Measurements from ENCODE around the gene PTGFR. TPM values are rescaled to one million over a fixed set of nuclear protein-coding genes. Genes with fewer than 3 reads are reported as not detected.

PTGFR gene
- total and polyA plus RNA-seq, 10 of the 15 experiments (the other 5 are each of a cell fraction or from before 2014, with no cell fraction given), result not detected

DNA sequence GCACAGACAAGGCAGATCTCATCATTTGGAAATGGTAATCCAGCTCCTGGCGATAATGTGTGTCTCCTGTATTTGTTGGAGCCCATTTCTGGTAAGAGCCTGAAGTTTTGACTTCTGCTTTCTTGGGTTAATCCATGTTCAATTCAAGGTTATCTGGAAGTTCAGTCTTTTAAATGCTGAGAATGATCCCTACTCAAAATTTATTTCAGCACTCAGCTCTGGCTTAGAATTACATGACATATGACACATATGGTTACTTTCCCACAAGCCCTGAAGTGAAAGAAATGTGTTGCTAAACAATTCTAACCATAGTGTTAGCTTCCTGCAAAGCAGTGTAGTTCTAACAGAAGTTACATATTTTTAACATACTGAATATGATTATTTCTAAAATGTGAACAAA, 2.7 kb downstream of the PTGFR start:
- ChIA-PET CTCF (no interaction called here), POLR2A (no interaction called here), SMC1A (ENCODE audit: uncharacterized antibody, unreplicated experiment) (no interaction called here), RAD21 (ENCODE audit: unreplicated experiment) (no interaction called here)
- in situ Hi-C loops (cut with MboI), result no loop called here
- DNase-seq (ENCODE audit: low read depth, low spot score) (no peak), ATAC-seq (no peak), FAIRE-seq (no peak)
- intact Hi-C loops (cut with micrococcal nuclease; ENCODE audit: unreplicated experiment), result no loop called here
- no peaks in the 10 kb centered on the region for H3K9me3 ChIP-seq (replicated peaks; ENCODE audit: control insufficient read depth, insufficient read depth, low read length)
- no peaks in the 10 kb centered on the region for H3K36me3 ChIP-seq (ENCODE audit: control insufficient read depth in 2 of 2, insufficient read depth in 2 of 2, low read length in 1 of 2)
- H3K79me2 ChIP-seq (ENCODE audit: control insufficient read depth, insufficient read depth, low read length), result no peaks in the 10 kb centered on the region
- TF ChIP-seq ETV6 (conservative IDR thresholded peaks at IDR 0.05 in 1 of 2, IDR thresholded peaks at IDR 0.05 in 1 of 2; ENCODE audit: borderline replicate concordance in 1 of 2, low read depth in 1 of 2) (no peak), SMARCA5 (IDR thresholded peaks at IDR 0.05) (no peak), PBX3 (IDR thresholded peaks at IDR 0.05; ENCODE audit: insufficient replicate concordance, low read depth, low read length) (no peak), HDAC6 (IDR thresholded peaks at IDR 0.05; ENCODE audit: unreplicated experiment) (no peak), BACH1 (IDR thresholded peaks at IDR 0.05; ENCODE audit: borderline replicate concordance) (no peak), IKZF1 (conservative IDR thresholded peaks at IDR 0.05) (no peak), JUND (IDR thresholded peaks at IDR 0.05; ENCODE audit: low read depth, low read length) (no peak), E2F8 (IDR thresholded peaks at IDR 0.05; ENCODE audit: low read depth, partially characterized antibody) (no peak)
- TF ChIP-seq, protein P1, sequence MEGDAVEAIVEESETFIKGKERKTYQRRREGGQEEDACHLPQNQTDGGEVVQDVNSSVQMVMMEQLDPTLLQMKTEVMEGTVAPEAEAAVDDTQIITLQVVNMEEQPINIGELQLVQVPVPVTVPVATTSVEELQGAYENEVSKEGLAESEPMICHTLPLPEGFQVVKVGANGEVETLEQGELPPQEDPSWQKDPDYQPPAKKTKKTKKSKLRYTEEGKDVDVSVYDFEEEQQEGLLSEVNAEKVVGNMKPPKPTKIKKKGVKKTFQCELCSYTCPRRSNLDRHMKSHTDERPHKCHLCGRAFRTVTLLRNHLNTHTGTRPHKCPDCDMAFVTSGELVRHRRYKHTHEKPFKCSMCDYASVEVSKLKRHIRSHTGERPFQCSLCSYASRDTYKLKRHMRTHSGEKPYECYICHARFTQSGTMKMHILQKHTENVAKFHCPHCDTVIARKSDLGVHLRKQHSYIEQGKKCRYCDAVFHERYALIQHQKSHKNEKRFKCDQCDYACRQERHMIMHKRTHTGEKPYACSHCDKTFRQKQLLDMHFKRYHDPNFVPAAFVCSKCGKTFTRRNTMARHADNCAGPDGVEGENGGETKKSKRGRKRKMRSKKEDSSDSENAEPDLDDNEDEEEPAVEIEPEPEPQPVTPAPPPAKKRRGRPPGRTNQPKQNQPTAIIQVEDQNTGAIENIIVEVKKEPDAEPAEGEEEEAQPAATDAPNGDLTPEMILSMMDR (IDR thresholded peaks at IDR 0.05 in 2 of 3, conservative IDR thresholded peaks at IDR 0.05 in 1 of 3; ENCODE audit: control insufficient read depth in 2 of 3, extremely low read depth in 1 of 3, insufficient read depth in 1 of 3, low read depth in 3 of 3, low read length in 3 of 3), result no peak
- TF ChIP-seq, protein P2, sequence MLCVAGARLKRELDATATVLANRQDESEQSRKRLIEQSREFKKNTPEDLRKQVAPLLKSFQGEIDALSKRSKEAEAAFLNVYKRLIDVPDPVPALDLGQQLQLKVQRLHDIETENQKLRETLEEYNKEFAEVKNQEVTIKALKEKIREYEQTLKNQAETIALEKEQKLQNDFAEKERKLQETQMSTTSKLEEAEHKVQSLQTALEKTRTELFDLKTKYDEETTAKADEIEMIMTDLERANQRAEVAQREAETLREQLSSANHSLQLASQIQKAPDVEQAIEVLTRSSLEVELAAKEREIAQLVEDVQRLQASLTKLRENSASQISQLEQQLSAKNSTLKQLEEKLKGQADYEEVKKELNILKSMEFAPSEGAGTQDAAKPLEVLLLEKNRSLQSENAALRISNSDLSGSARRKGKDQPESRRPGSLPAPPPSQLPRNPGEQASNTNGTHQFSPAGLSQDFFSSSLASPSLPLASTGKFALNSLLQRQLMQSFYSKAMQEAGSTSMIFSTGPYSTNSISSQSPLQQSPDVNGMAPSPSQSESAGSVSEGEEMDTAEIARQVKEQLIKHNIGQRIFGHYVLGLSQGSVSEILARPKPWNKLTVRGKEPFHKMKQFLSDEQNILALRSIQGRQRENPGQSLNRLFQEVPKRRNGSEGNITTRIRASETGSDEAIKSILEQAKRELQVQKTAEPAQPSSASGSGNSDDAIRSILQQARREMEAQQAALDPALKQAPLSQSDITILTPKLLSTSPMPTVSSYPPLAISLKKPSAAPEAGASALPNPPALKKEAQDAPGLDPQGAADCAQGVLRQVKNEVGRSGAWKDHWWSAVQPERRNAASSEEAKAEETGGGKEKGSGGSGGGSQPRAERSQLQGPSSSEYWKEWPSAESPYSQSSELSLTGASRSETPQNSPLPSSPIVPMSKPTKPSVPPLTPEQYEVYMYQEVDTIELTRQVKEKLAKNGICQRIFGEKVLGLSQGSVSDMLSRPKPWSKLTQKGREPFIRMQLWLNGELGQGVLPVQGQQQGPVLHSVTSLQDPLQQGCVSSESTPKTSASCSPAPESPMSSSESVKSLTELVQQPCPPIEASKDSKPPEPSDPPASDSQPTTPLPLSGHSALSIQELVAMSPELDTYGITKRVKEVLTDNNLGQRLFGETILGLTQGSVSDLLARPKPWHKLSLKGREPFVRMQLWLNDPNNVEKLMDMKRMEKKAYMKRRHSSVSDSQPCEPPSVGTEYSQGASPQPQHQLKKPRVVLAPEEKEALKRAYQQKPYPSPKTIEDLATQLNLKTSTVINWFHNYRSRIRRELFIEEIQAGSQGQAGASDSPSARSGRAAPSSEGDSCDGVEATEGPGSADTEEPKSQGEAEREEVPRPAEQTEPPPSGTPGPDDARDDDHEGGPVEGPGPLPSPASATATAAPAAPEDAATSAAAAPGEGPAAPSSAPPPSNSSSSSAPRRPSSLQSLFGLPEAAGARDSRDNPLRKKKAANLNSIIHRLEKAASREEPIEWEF (IDR thresholded peaks at IDR 0.05; ENCODE audit: insufficient replicate concordance, low read depth, low read length), result no peak
- no TSS peak for BruUV-seq (replicated peaks)
- no peak overlapping the region for H3K9ac ChIP-seq (ENCODE audit: control insufficient read depth, insufficient read depth, low read length)
- no peak overlapping the region for H3K4me2 ChIP-seq (ENCODE audit: control insufficient read depth, insufficient read depth)
- H3K27ac ChIP-seq (ENCODE audit: control insufficient read depth, insufficient read depth), result no peak overlapping the region
- H3K27me3 ChIP-seq (replicated peaks in 1 of 2; ENCODE audit: control insufficient read depth in 2 of 2, insufficient read depth in 2 of 2, low read length in 1 of 2), result peaks cover 0 to 4% of the 10 kb centered on the region in 2 experiments; a peak in 2 of 4 replicates
- no peaks in the 10 kb centered on the region for H3K4me1 ChIP-seq (ENCODE audit: control insufficient read depth, insufficient read depth, low read length)
- WGBS (ENCODE audit: insufficient coverage, insufficient replicate concordance, low lambda C conversion rate, missing lambda C conversion rate), result 0% methylated on average over 1 of the region's 1 CpG
- no peaks in the 10 kb centered on the region for H4K20me1 ChIP-seq (ENCODE audit: control insufficient read depth, insufficient read depth)
- H2AFZ ChIP-seq (ENCODE audit: control insufficient read depth, low read depth, low read length), result no peak overlapping the region
- no peak overlapping the region for H3K4me3 ChIP-seq
